ENCODE data around the gene SLC25A1. TPM values are rescaled to one million over a fixed set of nuclear protein-coding genes. Genes with fewer than 3 reads are reported as not detected.
"Not testable (repeated sequence)": the region's sequence is repeated elsewhere in the genome, so short reads cannot be mapped to it uniquely, and the experiment has no call there.

Gene SLC25A1
- total RNA-seq, 1 donor from 2014 or later: 108 TPM

DNA sequence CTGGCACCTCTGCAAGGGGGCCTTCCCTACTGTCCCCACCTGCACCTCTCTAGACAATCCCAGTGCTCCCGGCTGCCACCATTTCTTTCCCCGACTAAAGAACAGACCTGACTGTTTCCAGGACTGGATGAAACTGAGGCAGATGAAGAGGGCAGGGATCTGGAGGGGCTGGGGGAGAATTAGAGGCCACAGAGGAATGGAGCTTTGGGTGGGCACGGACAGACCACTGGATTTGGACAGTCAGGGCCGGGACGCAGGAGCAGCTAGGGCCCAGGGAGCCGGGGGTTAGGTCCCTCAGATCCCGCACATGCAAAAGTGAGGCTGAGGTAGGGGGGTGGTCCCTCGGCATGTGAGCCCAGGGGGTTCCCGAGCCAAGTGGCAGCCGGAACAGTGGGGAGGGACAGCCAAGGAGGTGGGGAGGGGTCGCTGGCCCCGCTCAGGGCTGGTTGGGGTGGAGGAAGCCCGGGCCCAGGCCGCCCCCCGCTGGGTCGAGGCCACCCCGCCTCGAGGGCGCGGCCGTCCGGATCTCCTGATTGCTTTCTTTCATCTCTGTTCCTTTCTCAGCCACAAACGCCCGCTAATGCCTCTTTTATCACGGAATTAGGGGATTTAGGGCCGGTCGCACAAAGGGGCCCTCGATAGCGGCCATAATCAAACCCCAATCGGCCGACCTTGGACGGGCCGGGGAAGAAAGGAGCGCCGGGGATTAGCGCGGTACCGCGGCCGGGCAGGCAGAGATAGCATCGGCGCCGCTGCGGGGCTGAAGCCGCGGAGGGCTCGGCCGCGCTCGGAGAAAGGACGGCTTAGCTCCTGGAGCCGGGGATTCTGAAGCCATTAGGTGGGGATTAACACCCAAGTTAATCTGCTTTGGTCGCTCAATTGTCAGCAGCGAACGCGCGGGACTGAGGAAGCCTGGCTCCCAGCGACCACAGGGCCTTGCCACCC is 9.3 kb downstream of the SLC25A1 start:
- DNase-seq (ENCODE audit: extremely low read depth, low read depth, low spot score): no peak

DNA sequence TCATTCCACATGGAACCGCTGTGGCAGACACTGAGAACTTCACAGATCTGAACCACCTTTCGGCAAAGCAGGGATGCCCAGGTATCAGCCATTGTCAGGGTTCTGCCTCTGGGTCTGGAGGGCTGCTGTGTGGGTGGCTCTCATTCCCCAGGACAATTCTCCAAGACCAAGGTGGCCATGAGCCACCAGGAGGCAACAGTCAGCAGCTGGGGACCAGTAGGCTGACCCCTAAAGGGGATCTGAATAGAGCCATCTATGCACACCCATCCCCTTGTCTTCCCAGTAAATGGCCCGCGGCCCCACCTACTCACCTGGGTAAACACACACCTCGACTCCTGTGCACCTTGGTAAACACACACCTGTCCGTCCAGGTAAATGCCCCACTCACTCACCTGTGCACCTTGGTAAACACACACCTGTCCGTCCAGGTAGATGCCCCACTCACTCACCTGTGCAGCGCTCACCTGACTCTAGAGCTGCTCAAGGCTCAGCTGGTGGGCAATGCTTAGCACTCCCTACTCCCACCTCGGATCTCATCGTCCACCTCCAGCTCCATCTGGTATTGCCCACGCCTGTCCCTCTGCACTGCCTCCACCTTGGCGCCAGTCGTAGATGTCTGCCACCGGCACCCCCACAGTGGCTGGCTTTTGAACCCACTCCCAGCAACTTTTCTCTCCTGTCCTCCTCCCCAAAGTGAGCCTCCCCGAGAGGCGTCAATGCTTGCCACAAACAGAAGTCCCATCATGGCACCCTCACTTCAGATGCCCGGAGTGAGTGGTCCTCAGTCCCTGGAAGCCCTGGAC is 10.2 kb downstream of the SLC25A1 start:
- DNase-seq (ENCODE audit: extremely low read depth, low read depth, low spot score): no peak

DNA sequence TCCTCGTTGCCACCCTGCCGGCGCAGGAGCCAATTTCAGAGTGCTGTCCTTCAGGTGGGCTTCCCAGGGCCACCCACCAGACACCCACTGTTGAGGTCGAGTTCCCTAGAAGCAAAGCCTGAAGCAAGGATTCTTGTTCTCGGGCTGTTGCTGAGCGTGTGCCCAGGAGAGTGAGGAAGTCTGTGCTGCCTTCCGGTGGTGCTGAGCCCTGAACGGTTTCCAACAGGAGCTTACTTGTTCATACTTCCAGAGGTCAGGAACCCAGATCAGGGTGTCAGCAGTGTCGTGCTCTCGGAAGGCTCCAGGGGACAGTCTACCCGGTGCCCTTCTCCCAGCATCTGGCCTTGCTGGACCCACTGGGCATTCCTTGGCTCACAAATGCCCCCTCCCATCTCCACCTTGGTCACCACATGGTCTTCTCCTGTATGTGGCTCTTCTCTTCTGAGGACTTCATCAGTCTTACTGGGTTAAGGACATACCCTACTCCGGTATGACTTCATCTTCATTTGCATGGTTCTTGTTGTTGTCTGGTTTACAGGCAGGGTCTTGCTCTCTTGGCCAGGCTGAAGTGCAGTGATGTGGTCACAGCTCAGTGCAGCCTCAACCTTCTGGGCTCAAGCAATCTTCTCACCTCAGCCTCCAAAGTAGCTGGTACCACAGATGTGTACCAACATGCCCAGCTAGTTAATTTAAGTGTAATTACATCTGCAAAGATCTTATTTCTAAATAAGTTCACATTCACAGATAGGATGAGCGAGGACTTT is 11.2 kb downstream of the SLC25A1 start:
- DNase-seq (ENCODE audit: extremely low read depth, low read depth, low spot score): no peak

DNA sequence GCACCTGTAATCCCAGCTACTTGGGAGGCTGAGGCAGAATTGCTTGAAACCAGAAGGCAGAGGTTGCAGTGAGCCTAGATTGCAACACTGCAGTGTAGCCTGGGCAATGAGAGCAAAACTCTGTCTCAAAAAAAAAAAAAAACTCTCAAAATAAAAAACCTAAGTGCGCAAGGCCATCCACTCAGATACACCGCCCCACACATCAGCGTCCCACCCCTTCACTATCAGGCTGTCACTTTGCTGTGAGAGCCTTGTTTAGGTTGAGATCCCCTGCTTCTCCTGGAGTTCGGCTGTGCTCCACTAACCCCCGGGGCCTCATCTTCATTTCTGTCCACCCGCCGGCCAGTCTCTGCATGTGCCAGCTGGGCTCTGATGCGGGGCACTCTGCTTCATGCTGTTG is 12.1 kb downstream of the SLC25A1 start:
- no peak for DNase-seq (ENCODE audit: extremely low read depth, low read depth, low spot score)

DNA sequence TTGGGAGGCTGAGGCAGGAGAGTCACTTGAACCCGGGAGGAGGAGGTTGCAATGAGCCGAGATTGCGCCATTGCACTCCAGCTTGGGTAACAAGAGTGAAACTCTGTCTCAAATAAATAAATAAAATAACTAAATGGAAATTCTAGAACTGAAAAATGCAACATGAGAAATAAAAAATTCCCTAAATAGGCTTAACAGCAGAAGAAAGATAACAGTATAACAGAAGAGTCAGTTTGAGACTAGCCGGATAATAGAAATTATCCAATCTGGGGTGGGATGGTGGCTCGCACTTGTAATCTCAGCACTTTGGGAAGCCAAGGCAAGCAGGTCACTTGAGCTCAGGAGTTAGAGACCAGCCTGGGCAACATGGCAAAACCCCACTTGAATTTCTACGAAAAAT is 14.1 kb downstream of the SLC25A1 start:
- no peak for DNase-seq (ENCODE audit: extremely low read depth, low read depth, low spot score)

DNA sequence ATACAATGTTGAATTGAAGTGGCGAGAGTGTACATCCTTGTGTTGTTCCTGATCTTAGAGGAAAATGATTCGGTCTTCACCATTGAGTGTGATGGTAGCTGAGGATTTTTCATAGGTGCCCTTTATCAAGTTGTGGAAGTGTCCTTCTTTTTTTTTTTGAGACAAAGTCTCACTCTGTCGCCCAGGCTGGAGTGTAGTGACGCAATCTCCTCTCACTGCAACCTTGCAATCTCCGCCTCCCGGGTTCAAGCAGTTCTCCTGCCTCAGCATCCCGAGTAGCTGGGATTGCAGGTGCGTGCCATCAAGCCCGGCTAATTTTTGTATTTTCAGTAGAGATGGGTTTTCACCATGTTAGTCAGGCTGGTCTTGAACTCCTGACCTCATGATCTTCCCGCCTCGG is 19.9 kb downstream of the SLC25A1 start:
- not testable (repeated sequence) for DNase-seq (ENCODE audit: extremely low read depth, low read depth, low spot score)

DNA sequence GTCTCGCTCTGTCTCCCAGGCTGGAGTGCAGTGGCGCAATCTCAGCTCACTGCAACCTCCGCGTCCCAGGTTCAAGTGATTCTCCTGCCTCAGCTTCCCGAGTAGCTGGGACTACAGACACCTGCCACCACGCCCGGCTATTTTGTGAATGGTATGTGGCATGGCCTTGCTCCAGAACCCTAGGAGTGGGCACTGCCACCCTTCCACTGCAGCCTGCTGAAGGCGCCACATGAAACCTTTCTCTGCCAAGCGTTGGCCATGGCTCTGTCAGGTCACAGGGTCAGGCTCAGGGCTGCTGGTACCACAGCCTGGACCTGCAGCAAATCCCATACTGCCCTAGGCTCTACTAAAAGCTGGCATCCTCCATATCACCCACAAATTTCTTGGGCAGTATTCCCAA is 22.4 kb downstream of the SLC25A1 start:
- not testable (repeated sequence) for DNase-seq (ENCODE audit: extremely low read depth, low read depth, low spot score)

DNA sequence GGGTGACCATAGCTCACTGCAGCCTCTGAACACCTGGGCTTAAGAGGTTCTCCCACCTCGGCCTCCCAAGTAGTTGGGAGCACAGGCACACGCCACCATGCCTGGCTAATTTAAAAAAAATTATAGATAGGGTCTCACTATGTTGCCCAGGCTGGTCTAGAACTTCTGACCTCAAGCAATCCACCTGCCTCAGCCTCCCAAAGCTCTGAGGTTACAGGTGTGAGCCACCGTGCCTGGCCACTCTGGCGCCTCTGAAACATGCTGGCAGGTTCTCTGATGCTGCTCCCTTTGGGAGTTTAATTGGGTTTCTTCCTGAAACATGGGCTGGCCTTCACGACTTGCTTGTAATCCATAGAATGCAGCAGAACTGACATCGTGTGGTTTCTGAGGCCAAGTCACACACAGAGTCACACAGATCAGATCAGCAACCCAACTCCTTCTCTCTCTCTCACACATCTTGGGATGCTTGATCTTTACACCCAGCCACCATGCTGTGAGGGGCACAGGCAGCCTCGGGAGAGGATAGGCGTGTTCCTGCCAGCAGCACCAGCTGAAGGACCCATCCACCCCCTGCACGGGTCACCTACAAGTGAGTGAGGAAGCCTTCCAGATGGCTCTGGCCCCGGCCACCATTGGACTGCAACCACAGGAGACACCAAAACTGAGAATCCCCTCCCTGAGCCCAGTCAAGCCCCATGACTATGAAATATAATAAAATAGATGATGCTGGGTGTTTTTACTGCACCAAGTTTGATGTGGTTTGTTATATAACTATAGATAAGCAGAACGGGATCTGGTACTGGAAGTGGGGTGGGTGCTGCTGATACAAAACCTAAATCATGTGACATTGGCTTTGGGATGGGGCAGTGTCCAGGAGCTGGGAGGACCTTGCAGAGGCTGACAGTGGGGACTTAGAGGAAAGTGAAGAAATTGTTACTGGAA is 25.3 kb downstream of the SLC25A1 start:
- DNase-seq (ENCODE audit: extremely low read depth, low read depth, low spot score): no peak

DNA sequence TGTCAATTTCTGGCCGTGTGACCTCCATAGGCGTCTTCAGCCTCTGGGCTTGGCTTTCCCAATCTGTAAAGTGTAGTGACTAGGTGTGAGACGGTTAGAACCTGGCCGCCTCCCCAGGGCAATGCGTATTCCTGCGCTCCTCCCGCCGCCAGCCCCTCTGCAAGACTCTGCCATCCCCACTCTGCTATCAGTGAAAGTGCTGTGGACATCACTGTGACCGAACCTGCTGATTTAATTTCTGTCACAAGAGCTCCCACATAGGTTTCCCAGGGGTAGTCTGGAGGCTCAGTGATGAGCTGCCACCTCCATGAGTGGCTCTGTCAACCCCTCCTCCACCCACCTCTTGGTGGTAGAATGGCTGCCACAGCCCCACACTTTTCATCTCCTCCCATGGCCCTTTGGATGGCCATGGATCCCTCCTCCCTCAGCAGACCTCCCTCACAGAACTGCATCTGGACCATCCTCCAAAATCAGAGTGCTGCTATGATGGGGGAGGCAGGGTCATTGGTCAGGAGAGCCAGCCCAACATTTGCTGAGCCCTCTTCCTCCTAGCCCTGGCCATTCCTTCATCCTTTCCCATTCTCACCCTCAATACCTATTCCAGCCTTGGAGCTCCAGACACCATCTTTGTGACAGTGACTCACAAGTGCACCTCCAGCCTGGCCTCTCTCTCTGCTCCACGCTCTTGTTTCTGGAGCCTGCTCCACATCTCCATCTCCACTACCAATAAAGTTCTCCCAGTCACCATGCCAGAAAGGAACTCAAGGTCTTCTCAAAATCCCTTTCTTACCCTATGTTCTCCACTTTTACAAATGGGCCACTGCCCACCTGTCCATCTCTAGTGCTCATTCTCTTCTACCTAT is 27.0 kb downstream of the SLC25A1 start:
- DNase-seq (ENCODE audit: extremely low read depth, low read depth, low spot score): no peak

DNA sequence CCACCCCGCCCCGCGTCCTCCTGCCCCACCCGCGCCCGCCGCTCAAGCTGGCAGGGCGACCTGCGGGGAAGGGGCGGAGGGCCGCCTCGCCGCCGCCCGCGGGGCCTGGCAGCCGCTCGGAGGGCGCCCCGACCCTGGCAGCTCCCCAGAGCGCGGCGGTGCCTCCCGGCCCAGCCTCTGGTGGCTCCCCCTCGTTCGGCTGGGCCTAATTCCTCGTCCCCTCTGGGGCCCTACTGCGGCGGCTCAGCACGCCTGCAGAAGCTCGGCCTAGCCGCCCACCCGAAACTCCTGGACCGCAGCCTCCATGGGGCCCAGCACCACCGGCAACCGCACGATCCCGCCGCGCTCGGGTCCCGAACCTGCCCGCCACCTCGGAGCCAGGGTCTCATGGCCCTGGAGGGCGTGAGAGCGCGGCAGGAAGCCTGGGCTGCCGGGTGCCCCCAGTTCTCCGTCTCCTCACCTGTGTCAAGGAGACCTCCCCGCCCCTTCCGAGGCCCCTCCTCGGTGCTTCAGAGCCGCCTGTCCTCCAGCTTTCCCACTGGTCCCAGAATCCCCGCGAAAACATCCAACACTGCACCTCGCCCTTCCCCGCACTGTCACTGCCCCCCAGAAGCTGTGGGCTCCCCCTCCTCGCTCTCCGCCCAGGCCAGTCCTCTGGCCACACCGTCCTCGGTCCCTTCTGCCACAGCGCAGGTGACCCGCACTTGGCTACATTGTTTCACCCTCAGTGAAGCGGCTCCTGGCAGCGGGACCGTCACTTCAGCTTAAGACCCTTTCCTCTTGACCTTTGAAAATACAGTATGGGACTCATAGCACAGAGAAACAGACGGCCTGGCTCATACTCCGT is 27.8 kb downstream of the SLC25A1 start:
- no peak for DNase-seq (ENCODE audit: extremely low read depth, low read depth, low spot score)

DNA sequence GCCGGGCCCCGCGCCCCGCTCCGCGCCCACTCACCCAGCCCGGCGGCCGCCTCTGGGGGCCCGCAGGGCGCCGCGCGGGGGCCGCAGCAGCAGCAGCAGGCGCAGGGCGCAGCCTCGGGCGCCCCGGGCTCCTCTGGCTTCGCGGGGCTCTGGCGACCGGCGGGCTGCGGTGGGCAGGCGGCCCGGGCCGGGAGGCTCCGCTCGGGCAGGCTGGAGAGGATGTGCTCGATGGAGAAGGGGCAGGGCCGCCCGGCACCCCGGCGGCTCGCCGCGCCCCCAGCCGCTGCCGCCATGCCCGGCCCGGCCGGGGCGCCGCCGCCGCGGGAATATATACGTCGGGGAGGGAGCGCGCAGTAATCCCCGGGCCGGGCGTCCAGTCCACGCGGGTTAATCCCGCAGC is 28.5 kb downstream of the SLC25A1 start, which contains the start of gene GSC2:
Gene GSC2 (minus strand): TSS at position 302 of the 400 bp plus-strand sequence. CDS start 9 bp downstream, at position 293.
- DNase-seq (ENCODE audit: extremely low read depth, low read depth, low spot score): no peak

DNA sequence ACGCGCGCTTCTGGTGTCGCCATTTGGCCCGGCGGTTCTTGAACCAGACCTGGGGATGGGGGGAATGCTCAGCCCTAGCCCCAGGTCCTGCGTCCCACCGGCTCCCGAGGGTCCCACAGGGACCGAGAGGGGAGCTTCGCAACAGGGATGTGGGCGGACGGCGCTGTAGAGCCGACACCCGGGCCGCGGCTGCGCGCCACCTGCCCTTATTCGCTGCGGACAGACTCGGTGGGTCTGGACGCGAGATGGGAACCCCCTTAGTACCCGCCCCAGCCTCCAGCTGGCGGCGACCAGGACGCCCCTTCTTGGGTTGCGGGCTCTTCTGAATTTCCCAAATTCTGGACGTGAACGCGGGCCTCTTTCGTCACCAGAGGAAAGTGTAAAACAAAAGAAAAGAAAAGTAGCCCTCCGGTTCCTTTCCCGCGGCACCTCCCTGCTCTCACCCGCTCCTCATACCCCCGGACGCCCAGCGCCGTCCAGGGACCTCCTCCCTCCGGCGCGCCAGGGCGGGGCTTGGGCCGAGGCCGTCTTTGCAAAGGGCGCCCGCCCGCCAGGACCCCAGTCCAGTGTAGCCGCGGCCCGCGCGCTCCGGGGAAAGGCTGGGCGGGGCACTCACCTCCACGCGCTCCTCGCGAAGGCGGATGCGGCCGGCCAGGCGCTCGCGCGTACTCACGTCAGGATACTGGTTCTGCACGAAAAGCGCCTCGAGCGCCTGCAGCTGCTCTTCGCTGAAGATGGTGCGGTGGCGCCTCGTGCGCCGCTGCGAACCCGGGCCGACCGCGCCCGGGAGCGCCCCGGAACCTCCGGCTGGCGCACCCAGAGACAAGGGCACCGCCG is 29.3 kb downstream of the SLC25A1 start:
- no peak for DNase-seq (ENCODE audit: extremely low read depth, low read depth, low spot score)

DNA sequence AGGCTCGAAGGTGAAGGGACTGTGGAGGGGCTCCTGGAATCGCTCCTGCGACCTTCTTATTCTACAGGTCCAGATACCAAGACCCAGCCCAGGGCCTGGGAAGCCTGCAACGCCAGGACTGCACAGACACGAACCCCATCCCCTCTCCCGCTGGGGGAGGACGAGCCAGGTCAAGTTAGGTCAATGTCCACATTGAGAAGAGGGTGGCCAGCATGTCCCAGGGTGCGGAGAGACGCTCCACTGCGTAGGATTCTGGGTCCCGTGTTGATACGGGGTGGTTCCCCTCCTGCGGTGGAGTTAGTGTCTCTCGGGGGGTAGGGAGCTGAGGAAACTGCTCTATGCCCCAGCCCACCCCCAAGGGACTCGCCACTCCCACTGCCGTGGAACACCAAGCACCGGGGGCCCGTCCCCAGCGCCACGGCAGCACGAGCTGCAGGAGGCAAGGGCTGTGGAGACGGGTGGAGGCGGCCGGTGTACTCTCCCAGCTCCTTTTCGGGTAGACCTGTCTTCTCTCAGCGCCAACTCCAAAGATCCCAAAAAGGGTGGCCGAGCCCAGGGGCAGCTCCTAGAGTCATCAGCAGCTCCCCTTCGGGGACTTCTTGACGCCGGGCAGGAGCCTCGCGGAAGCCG is 30.0 kb downstream of the SLC25A1 start:
- no peak for DNase-seq (ENCODE audit: extremely low read depth, low read depth, low spot score)

DNA sequence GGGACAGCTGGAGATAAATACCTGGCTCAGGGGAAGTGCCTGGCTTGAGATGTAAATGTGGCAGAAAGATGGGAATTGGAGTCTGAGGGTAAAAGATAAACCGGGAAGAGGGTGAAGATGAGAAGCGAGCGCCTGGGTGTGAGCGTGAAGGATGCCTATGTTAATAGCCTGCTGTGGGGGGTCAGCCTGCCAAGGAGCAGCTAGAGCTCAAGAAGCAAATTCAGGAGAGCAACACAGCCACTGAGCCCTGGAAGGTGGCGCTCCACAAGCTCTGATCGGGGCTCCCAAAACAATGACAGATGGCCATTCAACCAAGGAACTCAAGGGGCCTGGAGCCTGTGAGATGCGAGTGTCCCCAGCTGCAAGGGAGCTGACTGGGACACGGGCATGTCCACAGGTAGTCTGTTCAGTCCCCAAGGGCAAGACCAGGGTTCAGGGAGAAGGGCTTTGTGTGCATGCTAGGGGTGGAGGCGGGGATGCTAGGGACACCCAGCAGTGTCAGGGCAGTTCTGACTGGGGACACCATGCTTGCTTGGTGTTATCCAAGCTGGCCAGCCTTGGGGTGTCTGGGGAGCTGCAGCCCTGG is 31.2 kb downstream of the SLC25A1 start:
- no peak for DNase-seq (ENCODE audit: extremely low read depth, low read depth, low spot score)

DNA sequence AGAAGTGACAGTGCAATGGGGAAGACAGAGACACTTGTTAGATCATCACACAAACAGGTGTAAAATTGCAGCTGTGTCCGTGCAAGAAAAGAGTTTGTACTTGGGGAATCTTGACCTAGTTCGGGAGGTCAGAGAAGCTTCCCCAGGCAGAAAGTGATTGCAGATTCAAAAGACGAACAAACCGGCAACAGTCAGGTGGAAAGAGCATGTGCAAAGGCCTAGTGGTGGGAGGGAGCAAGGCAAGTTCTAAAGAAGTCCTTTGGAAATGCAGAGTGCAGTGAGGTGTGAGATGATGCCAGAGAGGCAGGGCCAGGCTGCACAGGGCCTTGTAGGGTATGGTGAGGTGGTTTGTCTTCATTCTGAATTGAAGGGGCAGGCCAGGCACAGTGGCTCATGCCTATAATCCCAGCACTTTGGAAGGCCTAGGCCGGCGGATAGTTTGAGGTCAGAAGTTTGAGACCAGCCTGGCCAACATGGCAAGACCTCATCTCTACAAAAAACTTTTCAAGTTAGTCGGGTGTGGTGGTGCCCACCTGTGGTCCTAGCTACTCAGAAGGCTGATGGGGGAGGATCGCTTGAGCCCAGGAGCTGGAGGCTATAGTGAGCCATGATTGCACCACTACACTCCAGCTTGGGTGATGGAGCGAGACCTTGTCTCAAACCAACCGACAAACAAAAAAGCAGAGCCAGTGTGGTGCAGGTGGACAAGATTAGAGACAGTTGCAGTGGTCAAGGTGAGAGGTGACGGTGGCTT is 32.1 kb downstream of the SLC25A1 start:
- no peak for DNase-seq (ENCODE audit: extremely low read depth, low read depth, low spot score)
